MM.1S (cell line): ENCODE measurements around the gene MED15.

Experiments used
- EZH2 ChIP-seq: fragments of 300-600 bp; sonication (generic); optimal IDR thresholded peaks from 2 replicates; pipeline ENCODE3; 2017; ENCODE audit warnings: low read depth, mild to moderate bottlenecking, antibody characterized with exemption, low read length, mixed read lengths
- TF ChIP-seq, protein P1 (sequence below): fragments of 300-600 bp; sonication (generic); IDR thresholded peaks from 2 replicates; pipeline ENCODE4 v1.5.1; 2016; ENCODE audit warnings: antibody characterized with exemption, low read length, mixed read lengths

DNA sequence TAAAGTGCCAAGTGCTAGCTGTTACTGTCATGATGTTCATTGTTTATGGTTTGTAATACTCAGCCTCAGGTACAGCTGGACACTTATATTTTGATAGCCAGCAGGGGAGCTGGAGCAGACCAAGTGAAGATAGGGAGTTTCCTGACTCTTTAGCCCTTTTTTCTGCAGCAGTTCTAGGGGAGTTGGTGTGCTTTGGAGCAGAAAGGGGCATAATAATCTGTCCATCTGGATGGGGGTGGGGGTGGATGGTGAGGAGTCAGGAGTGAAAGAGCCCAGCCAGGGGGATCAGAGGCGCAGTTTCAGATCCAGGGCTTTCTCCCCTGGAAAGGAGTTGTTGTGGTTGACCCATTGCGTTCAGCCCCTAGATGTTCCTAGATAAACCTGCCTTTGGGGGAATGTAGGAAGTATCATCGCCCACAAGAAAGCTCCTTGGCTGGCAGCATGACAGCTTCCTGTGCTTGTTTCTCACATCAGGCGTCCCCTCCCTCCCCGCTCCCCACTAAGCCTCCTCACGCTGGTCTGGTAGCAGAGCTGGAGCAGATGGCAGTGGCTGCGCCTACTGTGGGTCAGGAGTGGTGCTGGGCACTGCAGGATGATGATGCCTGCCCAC, 41.9 kb downstream of the MED15 start:
- TF ChIP-seq EZH2: no peak
- TF ChIP-seq, protein P1, sequence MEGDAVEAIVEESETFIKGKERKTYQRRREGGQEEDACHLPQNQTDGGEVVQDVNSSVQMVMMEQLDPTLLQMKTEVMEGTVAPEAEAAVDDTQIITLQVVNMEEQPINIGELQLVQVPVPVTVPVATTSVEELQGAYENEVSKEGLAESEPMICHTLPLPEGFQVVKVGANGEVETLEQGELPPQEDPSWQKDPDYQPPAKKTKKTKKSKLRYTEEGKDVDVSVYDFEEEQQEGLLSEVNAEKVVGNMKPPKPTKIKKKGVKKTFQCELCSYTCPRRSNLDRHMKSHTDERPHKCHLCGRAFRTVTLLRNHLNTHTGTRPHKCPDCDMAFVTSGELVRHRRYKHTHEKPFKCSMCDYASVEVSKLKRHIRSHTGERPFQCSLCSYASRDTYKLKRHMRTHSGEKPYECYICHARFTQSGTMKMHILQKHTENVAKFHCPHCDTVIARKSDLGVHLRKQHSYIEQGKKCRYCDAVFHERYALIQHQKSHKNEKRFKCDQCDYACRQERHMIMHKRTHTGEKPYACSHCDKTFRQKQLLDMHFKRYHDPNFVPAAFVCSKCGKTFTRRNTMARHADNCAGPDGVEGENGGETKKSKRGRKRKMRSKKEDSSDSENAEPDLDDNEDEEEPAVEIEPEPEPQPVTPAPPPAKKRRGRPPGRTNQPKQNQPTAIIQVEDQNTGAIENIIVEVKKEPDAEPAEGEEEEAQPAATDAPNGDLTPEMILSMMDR: no peak
